ENCODE results near the gene ATP1A2.

ATP1A2 gene

GRCh38 chr1:160071289-160071688 lies 44.3 kb upstream of the ATP1A2 start:
- TF ChIP-seq CTCF (conservative IDR thresholded peaks at IDR 0.05; ENCODE audit: low read depth): no peak
- CTCF ChIA-PET: no interaction called here
- DNase-seq (ENCODE audit: low spot score): no peak
- no peak overlapping the region for H3K27ac ChIP-seq
- POLR2A ChIA-PET (ENCODE audit: low non-redundant PET): no interaction called here

- no peak overlapping the region for H3K27ac ChIP-seq
- TF ChIP-seq CTCF (conservative IDR thresholded peaks at IDR 0.05; ENCODE audit: low read depth): no peak
- POLR2A ChIA-PET (ENCODE audit: low non-redundant PET): no interaction called here
- no peak for DNase-seq (ENCODE audit: low spot score)
- CTCF ChIA-PET: no interaction called here
Observed at GRCh38 chr1:160074865-160075264, 40.7 kb upstream of the ATP1A2 start.

- H3K27ac ChIP-seq: no peak overlapping the region
- DNase-seq (ENCODE audit: low spot score): no peak
- POLR2A ChIA-PET (ENCODE audit: low non-redundant PET): no interaction called here
- CTCF ChIA-PET: interaction anchor here (0.6 kb wide), 1 partner anchor 29 kb away, joined by 3 read pairs; no protein-coding TSS in a partner anchor
- TF ChIP-seq CTCF (conservative IDR thresholded peaks at IDR 0.05; ENCODE audit: low read depth): no peak
Observed at GRCh38 chr1:160075836-160076235, 39.7 kb upstream of the ATP1A2 start.

- no peak for DNase-seq (ENCODE audit: low spot score)
- no peak overlapping the region for H3K27ac ChIP-seq
- ChIA-PET CTCF (interaction anchor here (1.2 kb wide), 1 partner anchor 30 kb away, joined by 5 read pairs; no protein-coding TSS in a partner anchor), POLR2A (ENCODE audit: low non-redundant PET) (no interaction called here)
- TF ChIP-seq CTCF (conservative IDR thresholded peaks at IDR 0.05; ENCODE audit: low read depth): no peak
Observed at GRCh38 chr1:160076295-160076694, 39.3 kb upstream of the ATP1A2 start.

- no peak for DNase-seq (ENCODE audit: low spot score)
- no peak for TF ChIP-seq CTCF (conservative IDR thresholded peaks at IDR 0.05; ENCODE audit: low read depth)
- POLR2A ChIA-PET (ENCODE audit: low non-redundant PET): no interaction called here
- no peak overlapping the region for H3K27ac ChIP-seq
- CTCF ChIA-PET: interaction anchor here (0.5 to 5.1 kb wide), 5 partner anchors 13 to 128 kb away, joined by 3 to 47 read pairs (median 4); no protein-coding TSS in a partner anchor
Observed at GRCh38 chr1:160077486-160077885, 38.1 kb upstream of the ATP1A2 start.

- ChIA-PET CTCF (interaction anchor here (0.6 to 5.1 kb wide), 12 partner anchors 9 to 508 kb away, joined by 3 to 47 read pairs (median 3); partner anchors contain the start of gene KCNJ10), POLR2A (ENCODE audit: low non-redundant PET) (interaction anchor here (1.0 kb wide), 1 partner anchor 33 kb away, joined by 3 read pairs; no protein-coding TSS in a partner anchor)
- no peak; the same call in 1 of the 2 replicates for TF ChIP-seq CTCF (conservative IDR thresholded peaks at IDR 0.05; ENCODE audit: low read depth)
- no peak overlapping the region for H3K27ac ChIP-seq
- DNase-seq (ENCODE audit: low spot score): peak; percentile 14
Observed at GRCh38 chr1:160078512-160079195, 36.9 kb upstream of the ATP1A2 start.

Data from RWPE1 (cell line).